Kidney capillary endothelial cell (primary cell): ENCODE data around the gene RAPGEF6.
A peak's percentile ranks its signal among the peaks of the same experiment; 100 is the strongest.
"Not testable (repeated sequence)": the region's sequence is repeated elsewhere in the genome, so short reads cannot be mapped to it uniquely, and the experiment has no call there.

ENCODE experiments used
- DNase-seq: peaks from one replicate; pipeline ENCODE4 v3.0.0-alpha.2; 2018; ENCODE audit warnings: low spot score

Gene RAPGEF6

DNA sequence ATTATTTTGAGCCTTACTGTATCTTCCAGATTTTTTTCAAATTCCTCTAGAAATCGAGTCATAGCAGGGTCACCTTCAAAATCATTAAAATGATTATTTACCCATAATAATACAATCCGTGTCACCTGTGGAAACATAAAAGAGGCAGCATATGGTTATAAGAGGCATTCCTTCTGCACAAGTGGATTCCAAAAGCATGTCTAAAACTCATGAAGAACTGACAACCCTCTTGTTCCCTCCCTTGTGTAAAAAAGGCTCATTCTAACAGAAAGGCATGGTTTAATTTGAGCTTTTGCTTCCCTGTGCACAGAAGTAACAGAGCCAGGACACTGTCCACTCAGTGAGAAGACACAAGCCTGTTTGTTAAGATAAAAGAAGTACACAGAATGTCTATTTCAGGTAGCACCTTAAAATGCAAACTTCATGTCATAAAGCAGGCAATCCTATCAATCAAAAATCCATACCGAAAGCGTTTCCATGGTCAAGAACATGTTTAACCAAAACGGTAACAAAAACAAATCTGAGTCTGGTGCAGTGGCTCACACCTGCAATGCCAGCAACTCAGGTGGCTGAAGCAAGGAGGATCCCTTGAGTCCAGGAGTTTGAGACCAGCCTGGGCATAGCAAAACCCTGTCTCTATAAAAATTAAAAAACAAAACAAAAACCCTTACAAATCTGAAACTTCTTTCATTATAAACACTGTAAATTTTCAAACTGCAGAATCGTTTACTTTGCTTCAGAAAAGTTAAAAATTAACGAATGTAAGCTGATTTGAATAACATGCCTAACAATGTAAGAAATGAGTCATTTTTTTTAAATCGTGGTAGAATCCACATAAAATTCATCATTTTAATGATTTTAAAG, 139.3 kb downstream of the RAPGEF6 start:
- no peak for DNase-seq

DNA sequence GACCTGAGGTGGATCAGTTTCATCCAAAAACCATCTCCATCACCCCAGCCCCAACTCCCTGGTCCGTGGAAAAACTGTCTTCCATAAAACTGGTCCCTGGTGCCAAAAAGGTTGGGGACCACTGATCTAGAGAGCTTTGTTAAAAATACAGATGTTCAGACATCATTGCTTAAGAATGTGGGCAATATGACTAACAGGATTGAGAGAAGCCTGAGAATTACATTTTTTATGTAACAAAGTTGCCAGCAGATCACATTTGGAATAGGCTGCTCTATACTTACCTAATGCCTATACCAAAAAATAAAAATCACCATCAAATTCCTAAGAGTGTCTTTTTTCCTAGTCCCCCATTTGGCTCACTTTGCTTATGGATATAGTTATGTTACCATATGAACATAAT, 143.3 kb downstream of the RAPGEF6 start:
- DNase-seq = no peak

DNA sequence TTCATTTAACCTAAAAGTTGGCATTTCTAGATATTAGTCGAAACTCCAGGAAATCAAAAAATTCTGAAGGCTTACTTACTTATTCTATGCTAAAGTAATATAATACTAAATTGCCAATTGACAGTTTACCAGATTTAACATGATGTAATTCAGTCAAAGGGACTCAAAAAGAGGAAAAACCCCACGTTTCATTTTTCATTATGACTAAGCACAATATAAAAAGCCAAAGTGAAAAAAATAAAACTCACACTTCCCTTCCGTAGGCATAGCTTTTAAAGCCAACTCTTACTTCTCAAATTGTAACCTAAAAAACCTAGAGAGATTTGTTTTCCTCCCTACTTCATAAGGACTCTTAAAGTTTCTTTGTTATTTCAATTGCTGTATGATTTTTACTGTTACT, 146.6 kb downstream of the RAPGEF6 start:
- DNase-seq = no peak

DNA sequence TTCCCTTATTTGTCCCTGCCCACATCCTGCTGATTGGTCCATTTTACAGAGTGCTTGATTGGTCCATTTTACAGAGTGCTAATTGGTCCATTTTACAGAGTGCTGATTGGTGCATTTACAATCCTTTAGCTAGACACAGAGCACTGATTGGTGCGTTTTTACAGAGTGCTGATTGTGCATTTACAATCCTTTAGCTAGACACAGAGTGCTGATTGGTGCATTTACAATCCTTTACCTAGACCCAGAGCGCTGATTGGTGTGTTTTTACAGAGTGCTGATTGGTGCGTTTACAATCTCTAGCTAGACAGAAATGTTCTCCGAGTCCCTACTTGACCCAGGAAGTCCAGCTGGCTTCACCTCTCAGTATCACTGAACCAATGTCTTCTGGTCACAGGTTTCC, 147.7 kb downstream of the RAPGEF6 start:
- not testable (repeated sequence) for DNase-seq

DNA sequence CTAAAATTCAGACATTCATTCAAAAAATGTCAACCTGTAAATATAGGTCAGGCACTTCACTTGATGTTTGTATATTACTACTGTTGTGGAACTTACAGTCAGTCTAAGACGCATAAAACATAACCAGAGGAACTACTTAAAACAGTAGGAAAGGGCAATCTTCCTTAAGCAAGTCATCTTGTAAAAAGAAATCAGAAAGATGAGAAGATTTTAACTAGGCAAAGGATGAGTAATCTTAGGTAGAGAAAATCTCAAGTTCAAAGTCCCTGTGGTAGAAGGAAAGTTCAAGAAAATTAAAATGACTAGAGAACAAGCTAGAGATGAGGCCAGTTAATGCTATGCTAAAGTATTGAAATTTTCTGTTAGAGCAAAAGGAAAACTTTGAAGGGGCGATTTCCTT, 152.4 kb downstream of the RAPGEF6 start:
- no peak for DNase-seq

DNA sequence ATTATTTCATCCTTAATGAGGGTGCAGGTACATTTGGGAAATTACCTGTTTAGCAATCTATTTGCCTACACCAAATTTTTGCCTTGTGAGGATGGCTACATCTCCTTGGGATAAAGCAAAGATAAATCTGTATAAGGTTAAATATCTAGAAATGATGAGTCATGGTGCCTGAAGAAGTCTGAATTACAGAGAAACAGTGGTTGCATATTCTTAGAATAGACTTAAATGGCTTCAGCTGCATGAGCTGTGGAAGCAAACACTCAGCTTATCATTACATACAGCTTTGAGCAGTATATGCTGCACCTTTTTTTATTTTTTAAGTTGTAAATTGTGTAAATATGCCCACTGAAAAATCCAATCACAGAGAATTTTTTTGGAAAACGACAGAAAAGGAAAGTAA, 153.5 kb downstream of the RAPGEF6 start:
- no peak for DNase-seq

DNA sequence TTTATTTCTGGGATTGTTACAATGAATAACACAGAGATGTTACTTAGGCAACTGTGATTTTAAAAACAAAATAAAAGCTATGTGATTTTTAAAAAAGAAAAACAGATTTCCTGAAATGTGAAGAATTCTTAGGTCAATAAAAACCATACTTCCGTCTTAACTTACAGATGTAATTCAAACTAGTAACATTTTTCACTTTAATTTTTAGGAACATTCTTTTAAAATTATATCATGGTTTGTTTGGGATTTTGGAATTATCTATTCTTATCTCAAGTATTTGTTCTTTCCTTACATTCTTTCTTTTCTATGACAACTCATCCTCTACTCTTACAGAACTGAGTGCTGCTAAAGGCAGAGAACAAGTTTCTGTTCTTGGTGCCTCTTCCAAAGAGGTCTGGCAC, 159.5 kb downstream of the RAPGEF6 start:
- no peak for DNase-seq

DNA sequence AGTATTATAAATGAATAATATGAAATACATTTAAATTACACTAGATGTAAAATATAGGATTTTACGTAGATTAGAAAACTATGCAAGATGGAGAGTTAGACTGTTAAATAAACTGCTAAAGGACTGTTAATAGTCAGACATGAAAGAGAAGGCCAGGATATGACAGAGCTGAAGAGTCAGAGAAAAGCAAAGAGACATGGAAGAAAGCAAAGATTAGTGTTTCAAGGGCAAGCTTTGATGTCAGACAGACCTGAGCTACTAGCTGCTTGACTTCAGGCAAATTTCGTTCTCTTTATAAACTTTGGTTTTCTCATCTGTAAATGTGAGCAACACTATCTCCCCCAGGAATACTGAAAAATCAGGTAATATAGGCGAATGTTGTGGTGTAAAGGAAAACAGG, 161.3 kb downstream of the RAPGEF6 start:
- DNase-seq = no peak

DNA sequence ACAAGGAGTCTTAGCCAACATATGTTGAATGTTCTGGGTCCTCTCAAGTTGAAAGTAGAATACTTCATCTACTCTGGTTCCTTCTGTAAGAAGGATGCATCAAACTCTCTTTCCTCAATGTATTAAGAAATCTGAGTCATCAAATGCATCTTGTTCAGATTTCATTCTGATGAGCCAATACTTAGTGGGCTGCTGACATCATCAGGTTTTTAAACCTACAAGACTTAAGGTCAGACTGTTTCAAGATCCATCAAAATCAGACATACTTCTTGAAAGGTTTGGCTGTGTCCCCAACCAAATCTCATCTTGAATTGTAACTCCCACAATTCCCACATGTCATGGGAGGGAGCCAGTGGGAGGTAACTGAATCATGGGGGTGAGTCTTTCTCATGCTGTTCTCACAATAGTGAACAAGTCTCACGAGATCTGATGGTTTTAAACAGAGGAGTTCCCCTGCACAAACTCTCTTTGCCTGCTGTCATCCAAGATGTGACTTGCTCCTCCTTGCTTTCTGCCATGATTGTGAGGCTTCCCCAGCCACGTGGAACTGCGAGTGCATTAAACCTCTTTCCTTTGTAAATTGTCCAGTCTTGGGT, 168.8 kb downstream of the RAPGEF6 start:
- peak; percentile 16 for DNase-seq

DNA sequence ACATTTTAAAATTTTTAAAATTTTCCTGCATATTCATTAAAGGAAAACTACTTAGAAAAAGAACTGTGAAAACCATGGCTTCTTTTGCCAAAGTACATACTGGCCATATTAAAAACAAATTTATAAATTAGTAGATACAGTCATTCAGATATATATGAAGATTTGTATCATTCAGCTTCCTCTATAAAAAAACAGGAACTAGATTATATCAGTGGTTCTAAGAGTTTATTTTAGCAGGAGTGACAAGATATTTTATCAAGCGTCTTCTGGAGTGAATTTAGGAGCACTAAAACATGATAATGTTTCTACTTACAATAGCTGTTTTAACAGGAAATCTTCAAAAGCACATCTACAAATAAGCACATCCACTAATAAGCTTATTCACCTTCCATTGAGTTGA, 171.4 kb downstream of the RAPGEF6 start:
- no peak for DNase-seq

DNA sequence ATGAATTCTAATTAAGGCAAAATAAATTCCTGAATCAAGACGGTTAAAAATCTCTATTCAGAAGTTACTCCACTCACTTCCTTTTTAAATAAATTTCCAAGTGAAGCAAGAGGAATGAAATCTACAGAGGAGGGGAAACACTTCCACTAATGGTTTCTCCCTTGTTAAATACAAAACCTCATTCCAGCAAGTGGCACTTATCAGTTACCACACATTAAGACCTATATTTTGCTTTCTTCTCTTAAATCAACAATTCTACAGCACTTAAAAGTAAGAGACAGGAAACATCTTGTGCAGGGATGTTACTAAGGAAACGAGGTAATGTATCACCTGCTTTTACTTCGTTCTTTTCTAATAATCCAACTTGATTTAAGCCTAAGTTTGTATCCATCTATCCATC, 172.6 kb downstream of the RAPGEF6 start:
- DNase-seq = no peak

DNA sequence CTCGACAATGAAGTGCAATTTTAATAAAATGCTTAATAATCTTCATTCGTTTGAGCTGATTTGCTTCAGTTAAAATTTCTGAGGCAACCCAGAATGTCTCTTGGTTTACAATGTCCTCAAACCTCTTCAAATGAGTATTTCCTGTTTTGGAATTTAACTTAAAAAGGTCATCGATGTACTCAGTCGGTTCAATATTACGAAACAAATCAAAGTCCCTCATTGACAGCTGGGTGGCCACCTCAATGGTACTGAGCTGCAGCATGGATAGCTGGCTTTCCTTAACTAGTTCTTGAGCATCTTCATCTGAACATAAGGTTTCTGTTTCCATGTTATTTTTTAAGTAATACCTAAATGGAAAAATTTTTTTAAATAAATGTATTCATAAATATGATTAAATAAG, 173.3 kb downstream of the RAPGEF6 start:
- no peak for DNase-seq

DNA sequence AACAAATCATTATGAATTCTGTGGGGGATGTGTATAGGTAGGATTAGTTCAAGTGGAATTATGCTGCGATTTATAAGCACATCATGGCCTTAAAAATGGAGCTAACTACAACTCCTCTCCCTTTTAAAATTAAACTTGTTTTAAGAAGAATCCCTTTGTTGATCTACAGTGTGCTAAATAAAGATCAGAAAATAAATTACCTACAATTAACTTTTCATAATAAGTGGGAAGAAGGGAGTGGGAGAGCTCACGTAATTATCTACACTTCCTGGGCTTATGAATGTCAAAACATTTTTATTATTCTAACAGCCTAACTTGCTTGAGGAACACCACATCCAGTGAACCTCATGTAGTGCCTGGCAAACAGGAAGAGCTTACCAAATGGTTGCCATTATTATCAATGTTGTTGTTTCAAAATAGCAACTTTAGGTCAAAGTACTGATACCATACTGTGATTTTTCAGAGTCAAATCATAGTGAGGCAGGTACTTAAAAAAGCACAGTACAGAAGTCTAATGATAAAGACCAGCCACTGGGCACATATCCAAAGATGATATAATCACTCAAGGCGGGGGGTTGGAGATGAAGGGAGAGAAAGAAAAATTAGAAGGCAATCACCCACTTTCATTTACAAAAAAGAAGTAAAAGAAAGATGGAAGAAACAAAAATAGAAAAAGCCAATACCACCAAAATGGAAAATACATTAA, 174.0 kb downstream of the RAPGEF6 start:
- no peak for DNase-seq

DNA sequence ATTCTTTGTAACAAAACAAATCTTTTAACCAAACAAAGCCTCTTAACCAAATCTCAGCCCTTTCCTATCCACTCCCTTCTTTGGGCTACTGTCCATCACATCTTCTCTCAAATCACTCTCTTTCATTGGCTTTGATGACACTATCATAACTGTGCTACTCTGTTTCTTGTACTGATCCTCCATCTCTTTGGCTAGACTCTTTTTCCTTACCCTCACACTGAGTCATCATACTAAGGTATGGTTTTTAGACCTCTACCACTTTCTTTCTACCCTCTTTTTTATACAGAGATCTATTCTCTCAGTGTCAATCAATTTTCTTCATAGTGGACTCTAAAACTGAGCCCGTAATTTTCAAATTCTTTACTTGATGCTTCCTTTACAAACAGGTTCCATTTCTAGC, 174.9 kb downstream of the RAPGEF6 start:
- no peak for DNase-seq

DNA sequence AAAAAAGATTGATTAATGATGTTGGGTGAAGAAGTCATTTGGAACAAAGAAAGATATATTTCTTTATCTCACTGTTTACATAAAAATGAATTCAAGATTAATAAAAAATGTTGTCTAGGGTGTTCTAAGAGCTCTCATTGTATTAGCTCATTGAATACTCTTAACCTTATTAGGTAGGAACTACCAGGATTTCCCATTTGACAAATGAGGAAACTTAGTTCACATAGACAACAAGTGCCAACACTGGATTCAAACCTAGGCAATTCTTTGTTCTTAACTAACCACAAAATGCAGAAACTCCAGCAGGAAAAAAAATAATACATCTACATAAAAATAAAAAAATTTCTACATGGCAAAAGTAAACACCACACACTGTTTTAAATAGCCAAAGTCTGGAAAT, 175.8 kb downstream of the RAPGEF6 start:
- DNase-seq = no peak

DNA sequence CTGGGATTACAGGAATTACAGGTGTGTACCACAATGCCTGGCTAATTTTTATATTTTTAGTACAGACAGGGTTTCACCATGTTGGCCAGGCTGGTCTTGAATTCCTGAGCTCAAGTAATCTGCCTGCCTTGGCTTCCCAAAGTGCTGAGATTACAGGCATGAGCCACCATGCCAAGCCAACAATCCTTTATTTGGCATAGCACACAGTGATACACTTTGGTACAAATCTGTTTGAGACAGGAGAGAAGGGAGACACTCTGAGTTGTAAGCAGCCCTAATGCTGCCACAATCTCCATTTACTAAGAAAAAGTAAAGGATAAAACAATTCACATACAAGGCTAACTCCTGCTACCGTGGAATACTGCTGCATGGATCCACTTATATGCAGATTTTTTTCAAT, 177.8 kb downstream of the RAPGEF6 start:
- DNase-seq = no peak

DNA sequence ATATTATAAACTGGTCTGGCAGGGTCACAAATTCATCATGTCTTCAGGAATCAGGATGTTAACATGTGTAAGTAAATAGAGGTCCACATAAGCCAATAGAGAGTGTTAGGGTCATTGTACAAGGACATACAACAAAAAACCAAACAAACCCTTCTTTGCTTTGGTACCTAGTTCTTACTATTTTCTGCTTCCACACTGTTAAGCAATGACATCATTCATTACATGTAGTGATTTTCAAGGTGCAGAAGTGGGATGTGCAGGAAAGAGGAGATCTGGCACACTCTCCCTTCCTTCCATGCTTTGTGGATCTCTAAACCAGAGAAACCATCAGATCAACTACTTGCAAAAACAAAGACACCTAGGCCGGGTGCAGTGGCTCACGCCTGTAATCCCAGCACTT, 184.1 kb downstream of the RAPGEF6 start:
- DNase-seq = no peak

DNA sequence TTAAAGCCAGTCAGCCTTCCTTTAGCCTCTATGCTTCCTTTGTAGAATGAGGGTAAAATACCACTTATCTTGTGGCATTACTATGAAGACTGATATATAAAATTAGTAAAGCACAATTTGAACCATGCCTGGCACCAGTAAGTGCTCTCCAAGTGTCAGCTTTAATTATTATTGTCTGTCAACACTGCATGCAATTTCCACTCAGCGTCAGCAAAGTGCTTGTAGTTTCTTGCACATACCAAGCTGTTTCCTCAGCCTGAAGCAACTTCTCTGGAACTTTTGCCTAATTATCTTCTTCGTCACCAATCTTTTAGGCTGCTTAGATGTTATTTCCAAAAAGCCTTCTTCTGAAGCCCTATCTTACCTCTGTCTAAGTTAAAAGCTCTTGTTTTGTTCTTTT, 193.8 kb downstream of the RAPGEF6 start:
- no peak for DNase-seq

DNA sequence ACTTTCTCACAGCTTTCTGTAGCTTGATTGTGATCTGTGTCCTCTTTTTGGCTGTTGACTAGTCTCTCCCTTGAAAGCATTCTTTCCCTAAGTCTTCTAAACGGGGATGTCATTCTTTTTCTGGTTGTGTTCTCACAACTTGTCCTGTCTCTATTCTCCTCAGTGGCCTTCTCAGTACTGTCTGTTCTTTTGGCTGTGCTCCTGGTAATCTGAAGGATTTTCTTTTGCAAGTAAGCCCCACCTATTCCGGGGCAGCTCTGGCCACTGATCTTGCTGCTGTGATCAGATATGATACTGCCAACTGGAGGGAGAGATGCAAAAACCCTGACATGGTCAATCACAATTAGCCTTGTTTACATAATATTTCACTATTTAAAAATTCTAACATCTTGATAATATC, 198.9 kb downstream of the RAPGEF6 start:
- DNase-seq = no peak

DNA sequence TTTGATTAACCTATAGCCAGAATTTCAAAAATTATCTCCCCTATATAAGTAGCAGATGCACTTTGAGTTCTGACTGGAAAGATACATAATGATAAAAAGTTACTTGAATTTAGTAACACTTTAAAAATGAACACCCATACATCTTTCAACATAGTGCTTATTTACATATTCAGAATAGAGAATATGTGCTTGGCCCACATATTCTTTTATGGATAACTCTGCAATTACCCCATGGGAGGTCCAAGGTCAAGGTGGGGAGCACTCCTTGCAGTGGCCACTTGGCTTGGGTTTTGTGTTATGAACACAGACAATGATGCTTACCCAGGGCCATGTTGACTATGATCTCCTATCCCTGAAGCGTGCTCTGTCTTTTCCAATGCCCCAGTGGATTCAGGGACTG, 201.9 kb downstream of the RAPGEF6 start:
- no peak for DNase-seq

DNA sequence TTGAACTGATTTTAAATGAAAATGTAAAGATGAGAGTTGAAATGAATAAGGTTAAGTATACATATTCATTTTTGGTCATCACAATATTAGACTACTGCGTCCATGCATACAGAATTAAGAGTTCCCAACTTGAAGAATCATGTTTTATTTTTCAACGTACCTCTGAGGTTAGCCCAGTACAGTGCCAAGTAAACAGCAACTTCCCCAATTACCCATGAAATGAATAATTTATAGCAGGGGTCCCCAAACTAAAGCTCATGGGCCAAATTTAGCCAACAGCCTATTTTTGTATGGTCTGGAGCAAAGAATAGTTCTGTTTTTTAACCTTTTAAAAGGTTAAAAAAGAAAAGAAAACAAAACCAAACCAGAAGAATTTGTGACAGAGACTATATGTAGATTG, 203.2 kb downstream of the RAPGEF6 start:
- DNase-seq = no peak

DNA sequence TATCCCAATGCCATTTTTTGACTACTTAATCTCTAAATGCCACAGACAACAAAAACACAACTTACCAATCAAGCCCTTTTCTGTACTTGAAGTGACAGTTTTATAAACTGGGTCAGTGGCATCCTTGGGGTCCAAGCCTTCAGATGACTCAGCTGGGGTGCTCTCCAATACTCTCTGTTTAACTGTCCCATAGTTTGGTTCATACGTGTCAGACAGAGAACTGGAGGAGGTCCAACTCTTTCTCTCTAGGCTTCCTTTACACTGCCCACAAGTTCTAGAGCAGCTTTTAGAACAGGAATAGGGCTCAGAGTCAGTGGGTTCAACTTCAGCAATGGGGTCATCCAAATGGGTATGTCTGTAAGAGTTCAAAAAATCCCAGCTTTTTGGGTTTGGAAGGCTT, 204.2 kb downstream of the RAPGEF6 start:
- no peak for DNase-seq

DNA sequence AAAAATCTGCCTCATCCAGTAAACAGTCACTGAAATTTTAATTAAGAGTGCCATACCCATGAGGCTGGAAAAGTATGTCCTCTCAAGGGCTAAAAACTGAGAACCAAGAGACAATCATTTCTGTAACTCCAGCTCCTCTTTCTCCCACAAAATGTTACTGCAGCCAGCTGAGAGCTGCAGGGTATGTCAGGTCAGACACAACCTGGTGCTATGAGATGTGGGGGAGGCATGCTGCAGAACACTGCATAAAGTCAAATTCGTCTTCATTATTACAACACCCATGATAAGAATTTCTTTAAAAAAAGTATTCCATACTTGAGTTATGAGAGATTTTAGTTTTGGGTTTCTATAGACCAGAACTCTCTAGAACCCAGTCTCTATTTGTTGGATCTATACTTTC, 209.0 kb downstream of the RAPGEF6 start:
- no peak for DNase-seq
